SKM-1 treated with dmso at 0.1 percent for 144 hours (cell line): ENCODE results near the gene TANK.
"Not testable (repeated sequence)": the region's sequence is repeated elsewhere in the genome, so short reads cannot be mapped to it uniquely, and the experiment has no call there.

Experiments
- DNase-seq: peaks from one replicate; lab custom pipeline; 2025; ENCODE audit not compliant: unreplicated experiment; lab: John Stamatoyannopoulos, UW

TANK gene

GRCh38 chr2:161132384-161132783, 27.8 kb upstream of the TANK start:
- DNase-seq, result not testable (repeated sequence)

GRCh38 chr2:161133366-161133765, 26.9 kb upstream of the TANK start:
- DNase-seq, result no peak

DNA sequence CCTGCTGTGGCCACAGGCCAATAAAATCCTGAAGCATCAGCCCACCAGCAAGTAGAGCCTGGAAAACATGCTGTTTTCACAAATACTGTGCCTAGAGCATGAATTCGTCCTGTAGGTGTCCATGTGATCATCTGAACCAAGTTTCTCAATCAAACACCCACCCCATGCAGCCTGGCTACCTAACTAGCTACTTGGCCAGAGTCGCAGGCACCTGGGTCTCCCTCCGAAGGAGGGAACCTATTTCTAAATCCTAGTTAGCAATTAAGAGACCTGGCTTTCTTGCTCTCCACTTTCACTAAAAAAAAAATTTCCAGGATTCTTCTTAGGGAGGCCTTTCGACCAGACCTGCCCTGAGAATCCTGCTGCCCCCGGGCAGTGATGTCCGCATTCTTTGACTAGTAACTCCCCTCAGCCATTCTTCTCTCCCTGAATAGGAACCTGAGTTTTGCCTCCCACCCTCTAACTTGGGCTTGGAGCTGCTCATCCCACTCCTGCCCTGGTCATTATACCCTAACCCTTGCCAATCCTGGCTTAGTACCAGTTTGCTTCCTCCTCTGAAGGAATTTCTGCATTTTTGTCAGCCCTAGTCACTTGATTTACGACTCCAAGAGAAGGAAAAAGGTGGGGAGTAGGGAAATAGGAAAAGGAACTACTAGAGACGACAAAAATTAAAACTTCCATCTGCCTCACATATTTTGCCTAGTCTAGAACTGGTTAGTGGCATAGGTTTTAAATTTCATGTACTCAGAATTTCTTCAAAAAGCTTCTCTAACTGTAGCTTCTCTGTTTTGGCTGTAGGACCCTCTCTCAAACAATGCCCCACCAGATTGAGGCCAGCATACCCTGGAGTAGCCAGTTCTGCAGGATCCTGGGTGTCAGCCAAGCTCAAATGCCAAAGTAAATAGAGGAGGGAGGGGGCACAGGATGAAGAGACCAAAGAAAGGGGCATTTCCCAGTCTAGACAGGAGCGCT, 25.4 kb upstream of the TANK start:
- no peak for DNase-seq

- DNase-seq, result no peak
These were observed 24.2 kb upstream of the TANK start for GRCh38 chr2:161135951-161136593.

- DNase-seq, result peak; percentile 44
These were observed 23.4 kb upstream of the TANK start for GRCh38 chr2:161136696-161137324.

DNA sequence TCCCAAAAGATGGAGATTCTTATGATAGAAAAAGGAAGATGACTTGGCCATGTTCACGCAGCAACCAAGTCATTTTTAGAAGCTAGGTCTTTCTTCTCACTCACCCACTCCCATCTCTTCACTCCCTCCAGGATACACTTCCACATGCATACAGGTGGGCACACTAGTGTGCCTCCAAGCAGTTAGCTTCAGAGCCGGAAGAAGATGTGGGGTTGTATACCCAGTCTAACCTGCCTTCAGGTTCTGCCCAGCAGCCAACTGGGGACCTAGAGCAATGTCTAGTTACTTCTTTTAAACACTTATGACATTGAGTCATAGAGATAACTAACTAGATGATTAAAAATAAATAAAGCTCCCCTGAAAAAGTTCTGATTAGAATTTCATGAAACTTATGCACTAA, 21.8 kb upstream of the TANK start:
- no peak for DNase-seq

DNA sequence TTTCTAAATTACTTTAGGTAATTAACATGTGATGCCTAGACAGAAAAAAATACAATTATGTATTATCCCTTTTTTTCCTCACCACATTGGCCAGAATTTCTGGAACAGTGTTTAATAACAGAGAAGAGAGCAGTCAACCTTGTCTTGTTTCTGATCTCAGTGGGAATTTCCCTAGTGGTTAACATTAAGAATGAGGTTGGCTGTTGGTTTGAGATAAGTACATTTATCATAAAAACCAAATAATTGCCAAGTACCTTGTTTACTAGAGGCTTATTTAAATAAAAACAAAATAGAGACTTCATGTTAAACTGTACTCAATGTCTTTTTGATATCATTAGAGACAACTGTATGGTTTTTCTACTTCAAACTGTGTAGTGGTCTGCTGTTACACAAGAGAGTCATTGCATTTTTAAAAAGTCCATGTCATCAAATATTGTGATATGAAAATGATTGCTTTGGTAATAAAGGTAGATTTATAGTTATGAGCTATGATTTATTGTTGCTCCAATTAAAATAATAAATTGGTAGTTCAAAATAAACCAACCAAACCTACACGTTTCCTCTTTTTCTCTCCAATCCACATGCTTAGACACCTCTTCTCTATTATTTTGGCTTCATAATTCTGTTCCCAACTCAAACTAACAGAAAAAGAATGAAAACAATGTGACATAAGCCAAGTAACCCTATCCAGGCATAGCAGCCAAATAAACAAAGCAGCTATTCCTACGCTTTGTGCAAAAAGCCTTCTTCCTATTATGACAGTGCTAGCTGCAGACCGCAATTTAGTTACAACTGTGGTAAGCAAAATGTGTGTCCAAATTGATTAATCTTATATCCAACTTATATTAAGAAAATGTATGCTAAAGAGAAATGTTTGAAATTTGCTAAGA, 20.9 kb upstream of the TANK start:
- DNase-seq, result no peak

DNA sequence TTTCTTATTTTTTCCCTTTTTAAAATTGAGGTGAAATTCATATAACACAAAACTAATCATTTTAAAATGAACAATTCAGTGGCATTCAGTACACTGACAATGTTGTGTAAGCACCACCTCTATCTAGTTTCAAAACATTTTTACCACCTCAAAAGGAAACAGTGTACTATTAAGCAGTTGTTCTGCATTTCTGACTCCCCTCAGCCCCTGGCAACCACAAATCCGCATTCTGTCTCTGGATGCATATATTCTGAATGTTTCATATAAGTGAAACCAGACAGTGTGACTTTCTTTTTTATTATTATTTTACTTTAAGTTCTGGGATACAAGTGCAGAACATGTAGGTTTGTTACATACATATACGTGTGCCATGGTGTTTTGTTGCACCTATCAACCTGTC, 19.2 kb upstream of the TANK start:
- no peak for DNase-seq

GRCh38 chr2:161146209-161146775, 13.9 kb upstream of the TANK start:
- no peak for DNase-seq

GRCh38 chr2:161146996-161147395, 13.2 kb upstream of the TANK start:
- no peak for DNase-seq

GRCh38 chr2:161147856-161148255, 12.4 kb upstream of the TANK start:
- DNase-seq, result no peak

DNA sequence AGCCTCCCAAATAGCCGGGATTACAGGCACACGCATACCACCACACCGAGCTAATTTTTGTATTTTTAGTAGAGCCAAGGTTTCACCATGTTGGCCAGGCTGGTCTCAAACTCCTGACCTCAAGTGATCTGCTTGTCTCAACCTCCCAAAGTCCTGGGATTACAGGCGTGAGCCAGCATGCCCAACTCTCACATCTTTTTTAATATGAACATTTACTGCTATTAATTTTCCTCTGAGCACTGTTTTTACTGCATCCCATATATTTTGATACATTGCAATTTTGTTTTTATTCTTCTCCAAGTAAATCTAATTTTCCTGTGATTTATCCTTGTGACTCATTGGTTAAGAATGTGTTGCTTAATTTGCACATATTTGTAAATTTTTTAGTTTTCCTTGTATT, 9.5 kb upstream of the TANK start:
- DNase-seq, result no peak

DNA sequence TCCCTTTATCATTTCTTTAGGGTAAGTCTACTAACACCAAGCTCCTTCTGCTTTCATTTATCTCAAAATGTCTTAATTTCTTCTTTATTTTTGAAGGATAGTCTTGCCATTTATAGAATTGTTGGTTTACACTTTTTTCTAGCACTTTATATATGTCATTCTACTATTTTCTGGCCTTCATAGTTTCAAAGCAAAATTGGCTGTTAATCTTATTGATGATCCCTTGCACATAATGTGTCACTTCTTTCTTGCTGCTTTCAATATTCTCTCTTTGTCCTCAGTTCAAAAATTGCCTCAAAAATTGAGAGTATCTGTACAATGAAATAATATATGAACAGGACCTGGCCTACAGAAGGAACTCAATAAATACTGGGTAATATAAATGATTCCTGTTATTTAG, 7.9 kb upstream of the TANK start:
- DNase-seq, result no peak

DNA sequence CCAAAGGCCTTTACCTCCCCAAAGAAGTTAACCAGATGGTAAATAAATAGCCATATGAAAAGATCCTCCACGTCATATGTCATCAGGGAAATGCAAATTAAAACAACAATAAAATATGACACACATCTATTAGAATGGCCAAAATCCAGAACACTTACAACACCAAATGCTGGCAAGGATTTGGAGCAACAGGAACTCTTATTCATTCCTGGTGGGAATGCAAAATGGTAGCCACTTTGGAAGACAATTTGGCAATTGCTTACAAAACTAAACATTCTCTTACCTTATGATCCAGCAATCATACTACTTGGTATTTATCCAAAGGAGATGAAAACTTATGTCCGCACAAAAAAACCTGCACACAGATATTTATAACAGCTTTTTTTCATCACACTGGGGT, 1.3 kb upstream of the TANK start:
- DNase-seq, result no peak

GRCh38 chr2:161159456-161160225, 587 bp upstream of the TANK start:
- no peak for DNase-seq

- DNase-seq, result no peak
These were observed 962 bp downstream of the TANK start for GRCh38 chr2:161161074-161161706.

DNA sequence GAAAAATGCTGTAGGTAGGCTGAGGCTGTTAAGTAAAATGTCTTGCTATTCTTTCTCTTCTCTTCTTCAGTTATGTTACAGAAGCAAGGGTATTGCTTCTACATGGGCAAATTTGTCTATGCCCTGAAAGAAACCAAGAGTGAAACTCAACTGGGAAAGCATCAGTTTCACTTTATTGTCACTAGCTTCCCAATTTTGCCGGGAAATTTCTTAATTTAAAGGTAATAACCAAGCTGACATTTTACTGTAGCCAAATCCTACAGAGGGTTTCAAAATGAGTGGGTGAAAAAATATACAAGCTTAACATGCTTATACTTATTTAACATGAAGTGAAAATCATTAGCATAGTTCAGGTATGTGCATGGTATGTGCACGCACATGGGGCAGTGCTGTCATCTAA, 3.2 kb downstream of the TANK start:
- no peak for DNase-seq

DNA sequence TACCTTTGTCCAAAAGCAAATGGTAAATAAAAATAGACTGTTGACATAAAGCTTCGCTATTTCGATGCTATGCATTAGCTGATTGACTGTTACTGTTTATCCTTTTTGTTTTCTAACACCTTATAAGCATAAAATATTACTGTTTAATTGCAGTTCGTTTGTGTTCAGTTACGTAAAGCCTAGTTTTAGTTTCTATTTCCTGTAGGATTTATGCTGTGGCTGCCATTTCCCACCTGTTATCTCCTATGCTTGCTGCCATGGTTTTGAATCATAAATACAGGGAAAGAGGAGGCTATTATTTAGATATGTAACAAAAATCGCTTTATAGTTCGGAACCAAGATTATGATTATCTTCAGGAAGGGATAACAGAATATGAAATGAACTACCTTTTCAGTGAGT, 3.9 kb downstream of the TANK start:
- DNase-seq, result no peak

DNA sequence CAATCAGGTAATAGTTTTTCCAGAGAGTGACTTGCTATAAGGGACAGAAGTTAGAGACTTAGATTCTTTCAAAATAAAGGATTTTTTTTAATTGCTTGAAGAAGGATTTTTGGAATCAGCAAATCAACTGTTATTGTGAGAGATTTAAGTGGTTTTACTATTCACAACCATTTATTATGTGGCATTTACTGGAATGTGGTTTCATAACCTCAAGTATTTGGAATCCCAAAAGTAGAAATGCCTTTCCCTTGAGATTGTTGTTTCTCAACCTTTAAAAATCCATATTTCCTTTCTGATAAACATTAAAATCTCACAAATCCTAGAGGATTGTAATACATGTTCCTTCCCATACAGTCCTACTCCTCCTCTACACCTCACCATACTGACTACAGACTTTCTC, 5.0 kb downstream of the TANK start:
- no peak for DNase-seq
